Thyroid gland (tissue), 4 donors: ENCODE results near the gene SPOCK1.

Experiments used
- POLR2A ChIP-seq, 2 donors: fragments of 450-650 bp; IDR thresholded peaks; one replicate each; pipeline ENCODE4 v1.6.1; 2017; ENCODE audit warnings: antibody characterized with exemption in 2 of 2, mild to moderate bottlenecking in 2 of 2, moderate library complexity in 1 of 2
- TF ChIP-seq, protein P1 (sequence below), 6 experiments: fragments of 200-600 bp in 3 of 6; fragments of 450-650 bp in 3 of 6; sonication (generic) in 3 of 6; IDR thresholded peaks; one replicate each; pipeline ENCODE4 v1.5.1; 2016 to 2019; ENCODE audit warnings: antibody characterized with exemption in 6 of 6, mild to moderate bottlenecking in 2 of 6, inconsistent platforms in 1 of 6, moderate library complexity in 1 of 6

DNA sequence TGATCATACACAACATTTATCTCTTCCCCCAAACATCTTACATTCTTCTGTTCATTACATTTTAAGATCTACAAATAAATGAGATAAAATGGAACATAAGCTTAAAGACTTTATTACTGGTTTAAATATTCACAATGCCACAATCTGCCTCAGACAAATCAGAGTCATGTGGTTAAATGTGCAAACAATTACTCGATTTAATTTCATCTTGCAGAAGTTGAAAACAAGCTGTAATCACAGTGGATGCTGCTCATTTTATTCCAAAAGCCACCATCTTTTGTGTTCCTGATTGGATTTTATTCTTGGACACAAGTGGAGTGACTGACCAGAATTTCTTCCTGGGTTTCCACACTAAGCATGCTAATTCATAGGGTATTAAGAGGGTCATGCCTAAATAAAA lies 33.2 kb downstream of the SPOCK1 start:
- TF ChIP-seq, protein P1, sequence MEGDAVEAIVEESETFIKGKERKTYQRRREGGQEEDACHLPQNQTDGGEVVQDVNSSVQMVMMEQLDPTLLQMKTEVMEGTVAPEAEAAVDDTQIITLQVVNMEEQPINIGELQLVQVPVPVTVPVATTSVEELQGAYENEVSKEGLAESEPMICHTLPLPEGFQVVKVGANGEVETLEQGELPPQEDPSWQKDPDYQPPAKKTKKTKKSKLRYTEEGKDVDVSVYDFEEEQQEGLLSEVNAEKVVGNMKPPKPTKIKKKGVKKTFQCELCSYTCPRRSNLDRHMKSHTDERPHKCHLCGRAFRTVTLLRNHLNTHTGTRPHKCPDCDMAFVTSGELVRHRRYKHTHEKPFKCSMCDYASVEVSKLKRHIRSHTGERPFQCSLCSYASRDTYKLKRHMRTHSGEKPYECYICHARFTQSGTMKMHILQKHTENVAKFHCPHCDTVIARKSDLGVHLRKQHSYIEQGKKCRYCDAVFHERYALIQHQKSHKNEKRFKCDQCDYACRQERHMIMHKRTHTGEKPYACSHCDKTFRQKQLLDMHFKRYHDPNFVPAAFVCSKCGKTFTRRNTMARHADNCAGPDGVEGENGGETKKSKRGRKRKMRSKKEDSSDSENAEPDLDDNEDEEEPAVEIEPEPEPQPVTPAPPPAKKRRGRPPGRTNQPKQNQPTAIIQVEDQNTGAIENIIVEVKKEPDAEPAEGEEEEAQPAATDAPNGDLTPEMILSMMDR (IDR thresholded peaks at IDR 0.05): no peak
- TF ChIP-seq POLR2A (IDR thresholded peaks at IDR 0.05): no peak
